ENCODE data around the gene MCOLN1. TPM values are rescaled to one million over a fixed set of nuclear protein-coding genes. Genes with fewer than 3 reads are reported as not detected.

The MCOLN1 gene
- total RNA-seq, 1 experiment from 2014 or later: 28.4 TPM

DNA sequence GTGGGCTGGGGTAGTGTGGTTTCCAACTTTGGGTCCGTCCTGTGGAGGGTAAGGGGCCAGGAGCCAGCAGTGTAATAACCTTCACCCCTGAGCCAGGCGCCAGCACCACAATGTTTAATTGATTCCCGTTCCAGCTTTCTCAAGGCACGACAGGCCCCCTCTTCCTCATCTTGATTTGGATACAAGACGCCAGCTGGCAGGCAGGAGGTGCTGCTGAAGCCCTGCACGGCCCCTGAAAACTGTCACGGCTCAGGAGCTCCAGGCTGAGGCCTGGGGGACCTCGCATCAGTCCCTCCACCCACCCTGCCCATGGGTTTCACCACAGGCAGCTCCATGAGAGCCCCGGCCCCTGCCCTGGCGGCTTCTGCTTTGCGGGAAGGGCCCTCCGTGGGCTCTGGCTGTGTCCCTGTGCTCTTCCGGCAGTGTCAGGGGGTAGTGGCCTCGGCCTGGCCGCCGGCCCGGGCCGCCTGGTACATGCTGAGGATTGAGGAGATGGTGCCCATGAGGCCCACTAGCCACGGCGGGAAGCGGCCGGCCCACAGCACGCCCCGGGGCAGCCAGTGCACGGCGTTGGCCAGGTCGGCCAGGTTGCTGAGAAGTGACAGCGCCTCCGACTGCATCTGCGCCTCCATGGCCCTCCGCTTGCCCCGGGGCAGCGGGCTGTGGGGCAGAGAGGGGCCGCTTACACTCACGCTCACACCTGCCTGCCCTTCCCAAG lies 45.5 kb upstream of the MCOLN1 start:
- TF ChIP-seq EZH2 (IDR thresholded peaks at IDR 0.05; ENCODE audit: borderline replicate concordance, low read depth, low read length, poor library complexity, severe bottlenecking) (no peak), CTCF (conservative IDR thresholded peaks at IDR 0.05; ENCODE audit: low read depth, low read length) (no peak)
- Histone ChIP-seq H3K4me1 (ENCODE audit: insufficient read depth, low read length, poor library complexity, severe bottlenecking) (no peaks in the 10 kb centered on the region), H3K36me3 (ENCODE audit: insufficient read depth, low read length, poor library complexity, severe bottlenecking) (no peaks in the 10 kb centered on the region), H3K27me3 (replicated peaks; ENCODE audit: insufficient read depth, low read depth, low read length, poor library complexity) (no peaks in the 10 kb centered on the region), H3K9me3 (ENCODE audit: low read depth, low read length, poor library complexity, severe bottlenecking) (no peaks in the 10 kb centered on the region), H3K27ac (ENCODE audit: low read depth, low read length, poor library complexity, severe bottlenecking) (no peak overlapping the region), H3K4me3 (ENCODE audit: low read depth, low read length, poor library complexity, severe bottlenecking) (no peak overlapping the region)
- DNase-seq (ENCODE audit: low spot score): no peak
- intact Hi-C loops (cut with micrococcal nuclease; ENCODE audit: unreplicated experiment): no loop called here
- no TSS peak for BruUV-seq (replicated peaks)
- ChIA-PET POLR2A (ENCODE audit: low non-redundant PET) (no interaction called here), CTCF (no interaction called here)

- H3K4me1 ChIP-seq (ENCODE audit: insufficient read depth, low read length, poor library complexity, severe bottlenecking): no peaks in the 10 kb centered on the region
- ChIA-PET POLR2A (ENCODE audit: low non-redundant PET) (no interaction called here), CTCF (no interaction called here)
- no TSS peak for BruUV-seq (replicated peaks)
- intact Hi-C loops (cut with micrococcal nuclease; ENCODE audit: unreplicated experiment): no loop called here
- H3K36me3 ChIP-seq (ENCODE audit: insufficient read depth, low read length, poor library complexity, severe bottlenecking): no peaks in the 10 kb centered on the region
- H3K27ac ChIP-seq (ENCODE audit: low read depth, low read length, poor library complexity, severe bottlenecking): no peak overlapping the region
- no peak overlapping the region for H3K4me3 ChIP-seq (ENCODE audit: low read depth, low read length, poor library complexity, severe bottlenecking)
- TF ChIP-seq EZH2 (IDR thresholded peaks at IDR 0.05; ENCODE audit: borderline replicate concordance, low read depth, low read length, poor library complexity, severe bottlenecking) (no peak), CTCF (conservative IDR thresholded peaks at IDR 0.05; ENCODE audit: low read depth, low read length) (no peak)
- no peaks in the 10 kb centered on the region for H3K9me3 ChIP-seq (ENCODE audit: low read depth, low read length, poor library complexity, severe bottlenecking)
- no peaks in the 10 kb centered on the region for H3K27me3 ChIP-seq (replicated peaks; ENCODE audit: insufficient read depth, low read depth, low read length, poor library complexity)
- no peak for DNase-seq (ENCODE audit: low spot score)
Observed at GRCh38 chr19:7477758-7478157, 44.7 kb upstream of the MCOLN1 start.

GRCh38 chr19:7478173-7478842 lies 44.1 kb upstream of the MCOLN1 start:
- TF ChIP-seq EZH2 (IDR thresholded peaks at IDR 0.05; ENCODE audit: borderline replicate concordance, low read depth, low read length, poor library complexity, severe bottlenecking): no peak
- no peak for TF ChIP-seq CTCF (conservative IDR thresholded peaks at IDR 0.05; ENCODE audit: low read depth, low read length)
- ChIA-PET CTCF (no interaction called here), POLR2A (ENCODE audit: low non-redundant PET) (no interaction called here)
- Histone ChIP-seq H3K4me3 (ENCODE audit: low read depth, low read length, poor library complexity, severe bottlenecking) (no peak overlapping the region), H3K4me1 (ENCODE audit: insufficient read depth, low read length, poor library complexity, severe bottlenecking) (no peaks in the 10 kb centered on the region), H3K36me3 (ENCODE audit: insufficient read depth, low read length, poor library complexity, severe bottlenecking) (no peaks in the 10 kb centered on the region), H3K9me3 (ENCODE audit: low read depth, low read length, poor library complexity, severe bottlenecking) (no peaks in the 10 kb centered on the region), H3K27ac (ENCODE audit: low read depth, low read length, poor library complexity, severe bottlenecking) (no peak overlapping the region), H3K27me3 (replicated peaks; ENCODE audit: insufficient read depth, low read depth, low read length, poor library complexity) (no peaks in the 10 kb centered on the region)
- intact Hi-C loops (cut with micrococcal nuclease; ENCODE audit: unreplicated experiment): no loop called here
- DNase-seq (ENCODE audit: low spot score): no peak
- BruUV-seq (replicated peaks): no TSS peak

Data from A673 (cell line).